Measurements from ENCODE around the gene ACY1.
"Not testable (repeated sequence)": the region's sequence is repeated elsewhere in the genome, so short reads cannot be mapped to it uniquely, and the experiment has no call there.

ACY1 gene

DNA sequence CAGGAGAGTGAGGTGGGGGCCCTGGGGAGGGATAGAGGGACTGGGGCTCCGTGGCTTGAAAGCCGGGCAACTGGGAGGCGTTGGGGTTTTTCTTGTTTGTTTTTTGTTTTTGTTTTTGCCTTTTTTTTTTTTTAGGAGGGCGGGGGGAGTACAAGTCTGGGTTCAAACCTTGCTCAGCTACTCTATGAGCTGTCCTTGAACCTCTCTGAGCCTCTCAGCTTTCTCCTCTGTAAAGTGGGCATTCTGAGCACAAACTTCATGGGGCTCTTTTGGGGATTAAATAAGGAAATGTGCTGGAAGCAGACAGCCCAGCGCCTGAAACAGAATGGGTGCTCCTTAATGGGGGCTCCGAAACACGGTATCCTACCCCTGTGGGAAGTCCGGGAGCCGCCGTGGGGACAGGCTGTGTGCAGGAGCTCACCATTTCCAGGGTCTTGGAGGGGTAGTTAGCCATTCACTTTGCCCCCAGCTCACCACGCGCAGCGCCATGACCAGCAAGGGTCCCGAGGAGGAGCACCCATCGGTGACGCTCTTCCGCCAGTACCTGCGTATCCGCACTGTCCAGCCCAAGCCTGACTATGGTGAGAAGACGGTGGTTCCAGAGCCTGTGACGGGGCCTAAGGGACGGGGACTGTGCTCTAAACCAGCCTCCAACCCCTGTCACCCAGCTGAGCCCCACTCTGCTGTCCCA lies 388 bp downstream of the ACY1 start:
- no peak for DNase-seq (ENCODE audit: low read depth in 2 of 2)

DNA sequence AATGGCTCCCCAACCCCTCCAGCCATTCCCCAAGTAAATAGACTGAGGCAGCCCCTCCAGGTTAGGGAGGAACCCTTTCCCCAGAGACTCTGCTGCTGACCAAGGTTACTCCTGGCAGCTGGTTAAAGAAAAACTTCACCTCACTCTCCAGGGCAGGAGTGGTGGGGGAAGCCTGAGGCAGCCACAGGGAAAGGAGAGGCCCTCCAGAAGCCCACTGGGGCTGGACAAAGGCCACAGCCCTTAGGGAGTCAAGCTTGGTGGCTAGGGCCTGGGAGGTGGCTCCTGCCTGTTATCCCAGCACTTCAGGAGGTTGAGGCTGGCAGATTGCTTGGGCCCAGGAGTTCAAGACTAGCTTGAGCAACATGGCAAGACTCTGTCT lies 923 bp downstream of the ACY1 start:
- no peak for DNase-seq (ENCODE audit: low read depth in 2 of 2)

DNA sequence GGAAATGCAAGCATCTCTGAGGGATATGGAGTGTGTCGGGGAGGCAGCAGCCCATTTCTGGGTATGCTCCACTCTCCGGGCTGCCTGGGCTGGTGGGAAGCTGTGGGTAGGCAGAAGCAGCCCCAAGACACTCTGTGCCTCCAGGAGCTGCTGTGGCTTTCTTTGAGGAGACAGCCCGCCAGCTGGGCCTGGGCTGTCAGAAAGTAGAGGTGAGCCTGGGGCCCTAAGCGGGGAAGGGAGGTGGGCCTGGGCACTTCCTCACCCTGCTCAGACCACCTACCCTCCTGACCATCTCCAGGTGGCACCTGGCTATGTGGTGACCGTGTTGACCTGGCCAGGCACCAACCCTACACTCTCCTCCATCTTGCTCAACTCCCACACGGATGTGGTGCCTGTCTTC lies 1.7 kb downstream of the ACY1 start:
- no peak for DNase-seq (ENCODE audit: low read depth in 2 of 2)

DNA sequence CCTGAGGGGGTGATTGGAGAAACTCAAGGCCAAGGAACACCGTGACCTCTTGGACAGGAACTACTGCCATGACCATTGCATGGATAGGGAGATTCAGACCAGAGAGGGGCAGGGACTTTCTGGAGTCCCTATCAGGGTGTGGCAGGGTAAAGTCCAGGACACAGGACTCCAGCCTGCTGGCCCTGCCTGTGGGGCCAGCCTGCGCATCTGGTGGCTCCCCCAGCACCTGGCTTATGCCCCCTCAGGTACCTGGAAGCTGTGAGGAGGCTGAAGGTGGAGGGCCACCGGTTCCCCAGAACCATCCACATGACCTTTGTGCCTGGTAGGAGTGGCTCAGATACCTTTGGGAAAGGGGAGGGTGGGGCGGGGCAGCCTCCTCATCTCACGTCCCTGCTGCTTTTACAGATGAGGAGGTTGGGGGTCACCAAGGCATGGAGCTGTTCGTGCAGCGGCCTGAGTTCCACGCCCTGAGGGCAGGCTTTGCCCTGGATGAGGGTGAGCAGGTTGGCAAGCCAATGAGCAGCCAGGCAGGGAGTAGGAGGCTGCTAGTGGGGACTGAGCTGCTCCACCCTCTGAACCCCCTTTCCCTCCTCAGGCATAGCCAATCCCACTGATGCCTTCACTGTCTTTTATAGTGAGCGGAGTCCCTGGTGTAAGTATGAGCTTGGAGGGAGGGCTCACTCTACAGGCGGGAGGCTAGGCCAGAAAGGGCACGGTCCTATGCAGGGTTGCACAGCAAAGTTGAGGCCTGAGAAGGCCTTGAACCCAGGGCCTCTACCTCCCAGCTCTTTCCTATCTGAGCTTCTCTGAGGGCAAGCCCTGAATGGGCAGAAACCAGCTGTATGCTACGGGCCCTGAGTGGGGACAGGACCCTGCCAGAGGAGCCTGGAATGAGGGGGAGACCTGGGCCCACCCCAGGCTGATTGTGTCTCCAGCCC lies 2.9 kb downstream of the ACY1 start:
- DNase-seq (ENCODE audit: low read depth in 2 of 2) = no peak

DNA sequence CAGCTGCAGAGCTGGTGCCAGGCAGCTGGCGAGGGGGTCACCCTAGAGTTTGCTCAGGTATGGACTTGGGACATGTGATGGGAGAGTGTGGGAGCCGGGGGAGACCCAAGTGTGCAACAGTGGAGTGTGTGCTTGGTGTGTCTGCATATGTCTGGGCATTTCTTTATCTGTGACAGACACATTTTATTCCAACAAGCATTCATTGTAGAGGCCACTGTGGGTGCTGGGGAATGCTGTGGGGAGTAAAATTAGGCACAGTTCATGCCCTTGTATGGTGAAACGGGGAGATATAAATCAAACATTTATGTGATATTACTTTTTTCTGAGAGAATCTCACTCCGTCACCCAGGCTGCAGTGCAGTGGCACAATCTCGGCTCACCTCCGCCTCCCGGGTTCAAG lies 4.2 kb downstream of the ACY1 start:
- DNase-seq (ENCODE audit: low read depth in 2 of 2) = no peak

DNA sequence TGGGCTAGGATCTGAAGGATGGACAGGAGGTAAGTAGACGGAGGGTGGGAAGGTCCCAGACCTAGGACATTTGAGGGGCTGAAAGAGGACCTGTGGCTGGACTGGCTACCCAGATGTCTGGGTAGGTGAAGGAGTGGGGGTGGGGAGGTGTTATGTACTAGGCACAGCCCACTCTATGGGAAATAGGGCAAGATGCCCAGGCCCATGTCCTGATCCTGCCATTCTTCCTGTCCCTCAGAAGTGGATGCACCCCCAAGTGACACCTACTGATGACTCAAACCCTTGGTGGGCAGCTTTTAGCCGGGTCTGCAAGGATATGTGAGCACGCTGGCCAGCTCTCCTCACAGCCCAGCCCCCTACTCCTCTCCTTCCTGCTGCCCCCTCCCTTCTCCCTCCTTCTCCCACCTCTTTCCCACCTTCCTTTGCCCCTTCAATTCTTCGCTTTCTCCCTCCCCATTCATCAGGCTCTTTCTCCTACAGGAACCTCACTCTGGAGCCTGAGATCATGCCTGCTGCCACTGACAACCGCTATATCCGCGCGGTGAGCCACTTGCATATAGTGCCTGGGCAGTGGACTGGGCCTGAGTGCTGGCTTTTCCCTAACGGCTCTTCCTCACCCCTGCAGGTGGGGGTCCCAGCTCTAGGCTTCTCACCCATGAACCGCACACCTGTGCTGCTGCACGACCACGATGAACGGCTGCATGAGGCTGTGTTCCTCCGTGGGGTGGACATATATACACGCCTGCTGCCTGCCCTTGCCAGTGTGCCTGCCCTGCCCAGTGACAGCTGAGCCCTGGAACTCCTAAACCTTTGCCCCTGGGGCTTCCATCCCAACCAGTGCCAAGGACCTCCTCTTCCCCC lies 5.2 kb downstream of the ACY1 start:
- DNase-seq (ENCODE audit: low read depth in 2 of 2) = no peak

DNA sequence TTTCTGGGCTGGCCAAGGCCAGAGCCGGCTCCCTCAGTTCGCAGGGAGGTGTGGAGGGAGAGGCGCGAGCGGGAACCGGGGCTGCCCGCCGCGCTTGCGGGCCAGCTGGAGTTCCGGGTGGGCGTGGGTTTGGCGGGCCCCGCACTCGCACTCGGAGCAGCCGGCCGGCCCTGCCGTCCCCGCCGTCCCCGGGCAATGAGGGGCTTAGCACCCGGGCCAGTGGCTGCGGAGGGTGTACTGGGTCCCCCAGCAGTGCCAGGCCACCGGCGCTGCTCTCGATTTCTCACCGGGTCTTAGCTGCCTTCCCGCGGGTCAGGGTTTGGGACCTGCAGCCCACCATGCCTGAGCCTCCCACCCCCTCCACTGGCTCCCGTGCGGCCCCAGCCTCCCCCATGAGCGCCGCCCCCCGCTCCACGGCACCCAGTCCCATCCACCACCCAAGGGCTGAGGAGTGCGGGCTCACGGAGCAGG lies 7.2 kb downstream of the ACY1 start:
- not testable (repeated sequence) for DNase-seq (ENCODE audit: low read depth in 2 of 2)

DNA sequence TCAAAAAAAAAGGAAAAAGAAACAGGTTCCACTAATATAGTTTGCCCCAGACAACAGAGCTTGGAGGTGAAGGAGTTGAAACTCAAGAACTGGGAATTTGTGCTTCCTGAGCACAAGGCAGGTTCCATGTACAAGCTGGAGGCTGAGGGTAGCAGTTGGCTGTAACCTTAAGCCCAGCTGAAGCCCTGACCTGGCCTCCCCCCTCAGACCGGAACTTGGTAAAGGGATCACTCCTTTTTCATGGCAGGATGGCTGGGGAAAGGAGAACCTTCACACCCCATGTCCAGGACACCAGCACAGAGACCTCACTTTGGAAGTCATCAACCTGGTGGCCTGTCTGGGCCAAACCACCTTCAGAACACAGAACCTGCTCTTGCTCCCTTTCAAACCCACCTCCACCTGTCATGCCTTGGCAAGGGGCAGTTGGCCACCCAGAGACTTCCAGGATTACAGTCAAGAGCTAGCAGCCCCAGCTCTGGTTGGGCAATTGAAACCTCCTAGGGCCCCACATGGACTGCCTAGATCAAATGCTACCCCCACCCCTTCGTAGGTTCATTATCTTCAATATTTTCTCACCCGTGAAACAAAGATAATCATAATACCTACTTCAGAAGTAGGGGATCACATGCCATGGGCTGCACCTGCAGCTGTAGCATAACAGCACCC lies 8.8 kb downstream of the ACY1 start:
- no peak for DNase-seq (ENCODE audit: low read depth in 2 of 2)

DNA sequence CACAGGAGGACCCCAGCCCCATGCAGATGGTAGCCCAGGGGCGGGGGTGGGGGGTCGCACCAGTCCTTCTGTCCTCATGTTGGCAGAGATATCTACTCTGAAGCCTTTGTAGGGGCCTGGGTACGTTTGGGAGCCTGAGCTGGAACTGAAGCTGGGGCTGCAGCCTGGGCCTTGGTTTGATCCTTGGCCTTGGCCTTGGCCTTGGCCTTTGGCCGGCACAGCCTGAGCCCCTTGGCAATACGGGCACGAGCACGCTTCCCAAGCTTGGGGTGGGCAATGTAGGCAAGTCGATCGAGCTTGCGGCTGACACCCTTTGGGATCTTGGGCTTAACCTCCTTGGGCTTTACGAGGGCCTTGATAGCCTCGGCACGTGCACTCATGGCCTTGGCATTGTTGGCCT lies 10.3 kb downstream of the ACY1 start:
- not testable (repeated sequence) for DNase-seq (ENCODE audit: low read depth in 2 of 2)

DNA sequence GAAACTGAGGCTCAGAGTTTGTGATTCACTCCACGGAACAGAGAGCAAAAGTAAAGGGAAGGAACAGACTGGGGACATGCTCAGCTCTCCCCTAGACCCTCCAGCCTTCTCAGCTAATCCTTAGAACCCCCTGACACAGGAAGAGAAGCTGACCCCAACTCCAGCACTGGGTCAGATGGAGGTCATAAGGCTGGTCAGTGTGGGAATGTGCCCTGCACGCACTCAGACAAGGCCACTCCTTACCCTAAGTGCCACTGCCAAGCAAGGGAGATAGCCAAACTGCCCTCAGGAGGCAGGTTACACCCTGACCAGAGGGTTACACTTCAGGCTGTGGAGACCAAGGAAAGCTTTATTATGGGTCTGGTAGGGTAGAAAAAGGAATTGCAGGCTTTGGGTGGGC lies 11.2 kb downstream of the ACY1 start:
- no peak for DNase-seq (ENCODE audit: low read depth in 2 of 2)

DNA sequence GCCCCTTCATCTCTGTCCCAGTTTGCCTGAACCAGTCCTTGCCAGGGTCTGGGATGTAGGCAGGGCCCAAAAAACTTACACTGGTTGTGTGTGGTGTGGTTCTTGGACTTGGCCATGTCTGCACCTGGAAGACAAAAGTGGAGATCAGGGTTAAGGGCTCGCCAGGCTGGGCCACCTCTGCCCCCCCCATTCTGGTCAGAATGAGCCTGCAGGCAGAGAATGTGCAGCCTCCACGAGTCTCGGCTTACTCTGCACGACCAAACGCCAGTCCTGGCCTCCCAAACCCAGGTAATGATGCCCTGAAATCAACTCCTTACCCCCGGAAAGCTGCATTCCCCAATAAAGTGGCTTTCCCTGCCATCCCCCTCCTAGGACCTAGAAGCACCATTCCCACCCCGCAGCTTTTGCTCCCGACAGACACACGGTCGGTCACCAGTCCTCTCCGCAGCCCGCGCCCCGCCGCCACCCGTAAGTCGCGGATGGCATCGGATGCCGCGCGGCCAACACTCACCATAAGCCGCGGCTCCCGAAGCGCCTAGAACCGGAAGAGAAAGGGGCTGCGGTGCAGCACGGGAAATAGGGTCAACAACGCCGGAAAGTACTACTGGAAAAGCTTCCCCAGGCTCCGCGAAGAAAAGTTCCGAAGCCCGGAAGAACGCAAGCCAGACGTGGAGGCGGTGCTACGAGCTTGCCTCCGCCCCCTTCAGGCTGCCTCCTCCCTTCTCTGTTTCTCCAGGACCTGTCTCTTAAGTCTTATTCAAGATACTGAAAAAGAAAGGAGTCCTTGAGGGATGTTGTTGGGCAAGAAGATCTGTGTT lies 12.2 kb downstream of the ACY1 start, which contains the start of gene RPL29:
Gene RPL29 (minus strand): TSS at position 550 of the 818 bp plus-strand sequence. CDS start 434 bp downstream, at position 116.
- DNase-seq (ENCODE audit: low read depth in 2 of 2) = peak; percentile 80 to 82

DNA sequence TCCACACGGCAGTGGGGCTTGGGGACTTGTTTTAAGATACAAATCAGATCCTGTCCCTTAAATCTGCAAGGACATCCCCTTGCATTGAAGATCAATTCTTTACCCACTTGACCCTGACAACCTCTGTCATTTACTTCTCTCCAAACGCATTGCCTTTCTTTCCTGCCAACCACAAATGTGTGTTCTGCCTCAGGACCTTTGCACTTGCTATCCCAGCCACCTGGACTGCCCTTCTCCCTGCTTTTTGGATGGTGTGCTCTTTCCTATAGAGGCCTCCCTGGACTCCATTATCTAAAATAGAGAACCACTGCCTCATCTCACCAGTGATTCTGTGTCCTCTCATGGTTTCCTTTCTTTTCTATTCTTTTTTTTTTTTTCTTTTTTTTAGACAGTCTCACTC lies 13.8 kb downstream of the ACY1 start:
- DNase-seq (ENCODE audit: low read depth in 2 of 2) = no peak

DNA sequence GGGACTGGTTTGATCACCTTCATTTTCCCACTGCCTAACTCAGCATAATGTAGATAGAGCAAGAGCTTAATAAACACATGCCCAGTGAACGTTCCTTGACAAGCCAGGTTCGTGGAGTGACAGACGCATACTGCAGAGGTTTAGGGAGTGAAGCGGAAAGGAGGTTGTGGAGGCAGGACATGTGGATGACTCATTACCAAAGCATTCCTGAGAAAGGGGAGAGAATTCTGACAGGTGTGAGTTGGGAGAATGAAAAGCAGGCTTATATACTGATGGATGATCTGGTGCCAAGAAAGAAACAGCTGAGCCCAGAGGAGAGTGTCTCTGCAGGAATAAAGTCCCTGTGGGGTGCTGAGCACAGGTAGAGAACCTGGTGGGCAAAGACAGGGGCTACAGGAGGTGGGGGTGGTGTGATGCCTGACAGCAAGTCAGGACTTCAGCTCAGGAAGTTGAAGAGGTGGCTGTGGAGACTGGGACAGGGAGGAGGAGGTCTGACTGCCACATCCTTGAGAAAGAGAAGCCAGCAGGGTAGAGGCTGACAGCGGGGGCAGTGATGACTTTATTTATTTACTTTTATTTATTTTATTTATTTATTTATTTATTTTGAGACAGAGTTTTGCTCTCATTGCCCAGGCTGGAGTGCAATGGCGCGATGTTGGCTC lies 14.7 kb downstream of the ACY1 start:
- no peak for DNase-seq (ENCODE audit: low read depth in 2 of 2)

DNA sequence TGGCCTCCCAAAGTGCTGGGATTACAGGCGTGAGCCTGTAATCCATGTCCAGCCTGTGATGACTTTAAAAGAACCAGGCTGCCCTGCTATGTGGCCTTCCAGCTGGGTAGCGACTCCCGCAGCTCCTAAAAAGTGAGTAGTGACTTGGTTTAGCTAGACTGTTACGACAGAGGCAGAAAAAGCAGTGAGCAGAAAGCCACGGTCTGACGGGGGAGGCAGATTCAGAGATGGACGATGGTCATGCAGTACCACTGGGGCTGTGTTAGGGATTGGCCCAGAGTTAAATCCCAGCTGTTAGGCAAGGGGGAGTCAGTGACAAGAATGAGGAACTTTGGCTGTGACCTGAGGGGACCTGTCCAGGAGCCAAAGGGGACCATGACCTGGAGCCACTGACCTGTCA lies 15.4 kb downstream of the ACY1 start:
- DNase-seq (ENCODE audit: low read depth in 2 of 2) = no peak

DNA sequence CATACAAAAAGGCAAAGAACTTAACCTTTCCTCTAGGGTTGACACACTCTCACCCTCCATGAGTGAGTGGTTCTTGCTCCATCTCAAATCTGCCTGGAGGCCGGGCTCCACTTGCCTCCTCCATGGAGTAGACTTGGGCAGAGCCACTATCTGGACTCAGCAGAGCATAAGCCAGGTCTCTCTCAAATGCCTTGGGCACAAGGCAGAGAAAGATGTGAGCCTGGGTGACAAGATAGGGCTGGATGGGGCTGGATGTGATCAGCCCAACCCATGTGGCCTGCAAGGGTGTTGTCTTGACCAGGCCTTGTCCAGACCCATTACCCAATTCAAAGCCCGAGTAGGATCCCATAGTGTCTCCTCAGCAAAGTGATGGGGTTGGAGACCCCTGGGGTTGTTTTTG lies 16.5 kb downstream of the ACY1 start:
- DNase-seq (ENCODE audit: low read depth in 2 of 2) = no peak

DNA sequence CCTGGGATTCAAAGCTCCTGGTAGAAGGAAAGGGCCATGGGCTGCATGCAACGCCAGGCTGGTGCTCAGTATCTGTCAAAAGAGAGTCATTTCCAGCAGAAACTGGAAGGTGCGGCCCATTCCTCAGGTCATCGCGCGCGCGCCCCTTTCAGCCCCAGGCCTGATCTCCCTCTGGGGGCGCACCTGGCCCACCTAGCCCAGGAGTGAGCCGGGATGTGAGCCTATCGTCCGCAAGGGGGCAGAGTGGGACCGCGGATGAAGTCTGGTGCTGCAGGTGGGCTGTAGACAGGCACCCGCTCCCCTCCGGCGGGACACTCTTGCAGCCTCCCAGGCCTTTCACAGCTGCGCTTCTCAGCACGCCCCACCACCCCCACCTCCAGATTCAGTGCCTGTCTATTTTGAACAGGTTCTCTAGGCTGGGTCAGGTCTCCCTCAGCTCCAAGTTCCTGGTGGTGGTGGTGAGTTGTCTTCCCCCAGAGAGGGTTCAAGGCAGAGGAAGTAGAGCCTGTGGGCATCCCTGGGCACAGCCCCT lies 18.2 kb downstream of the ACY1 start:
- peak; percentile 77 to 80 for DNase-seq (ENCODE audit: low read depth in 2 of 2)

DNA sequence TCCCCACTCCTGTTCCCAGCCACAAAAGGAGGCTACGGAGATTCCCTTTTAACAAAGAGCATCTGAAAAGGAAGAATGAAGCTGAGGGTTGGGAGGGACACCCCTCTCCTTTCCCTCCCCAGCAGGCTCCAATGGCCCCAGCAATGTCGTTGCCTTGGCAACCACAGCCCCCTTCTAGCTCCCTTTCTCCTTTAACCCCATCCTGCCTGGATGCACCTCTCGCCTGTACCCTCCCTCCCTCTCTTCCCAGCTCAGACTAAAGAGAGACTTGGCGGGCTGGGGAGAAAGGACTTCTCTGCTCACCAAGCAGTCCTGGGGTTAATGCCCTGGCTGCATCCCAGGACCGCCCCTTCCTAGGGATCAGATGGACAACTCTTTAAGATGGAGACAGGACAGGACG lies 19.4 kb downstream of the ACY1 start:
- DNase-seq (ENCODE audit: low read depth in 2 of 2) = no peak

DNA sequence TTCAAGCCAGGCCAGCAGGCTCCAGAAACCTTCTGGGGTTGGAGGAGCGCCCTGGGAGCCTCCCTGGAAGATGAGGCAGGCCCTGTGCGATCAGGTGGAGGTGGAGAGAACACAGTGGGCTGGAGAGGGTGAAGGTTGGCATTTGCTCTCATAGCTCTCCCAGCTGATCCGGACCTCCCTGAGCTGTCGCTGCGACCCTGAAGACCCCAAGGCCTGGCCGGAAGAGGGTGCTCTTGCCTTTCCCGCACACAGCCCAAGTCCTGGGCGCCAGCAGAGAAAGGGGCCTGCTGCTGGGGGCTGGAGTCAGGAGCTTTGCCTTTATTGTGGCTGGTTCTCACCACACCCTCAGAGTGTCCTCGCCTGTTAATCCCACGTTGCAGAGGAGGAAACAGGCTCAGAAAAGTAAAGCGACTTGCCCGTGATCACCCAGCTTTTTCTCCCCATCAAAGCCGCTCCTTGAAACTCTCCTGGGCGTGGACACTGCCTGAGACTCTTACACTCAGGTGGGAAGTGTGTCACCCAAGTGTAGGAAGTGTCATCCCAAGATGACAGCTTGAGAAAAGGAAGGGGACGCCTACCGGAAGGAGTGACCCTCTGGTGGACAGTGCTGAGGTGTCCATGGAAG lies 20.9 kb downstream of the ACY1 start:
- no peak for DNase-seq (ENCODE audit: low read depth in 2 of 2)

DNA sequence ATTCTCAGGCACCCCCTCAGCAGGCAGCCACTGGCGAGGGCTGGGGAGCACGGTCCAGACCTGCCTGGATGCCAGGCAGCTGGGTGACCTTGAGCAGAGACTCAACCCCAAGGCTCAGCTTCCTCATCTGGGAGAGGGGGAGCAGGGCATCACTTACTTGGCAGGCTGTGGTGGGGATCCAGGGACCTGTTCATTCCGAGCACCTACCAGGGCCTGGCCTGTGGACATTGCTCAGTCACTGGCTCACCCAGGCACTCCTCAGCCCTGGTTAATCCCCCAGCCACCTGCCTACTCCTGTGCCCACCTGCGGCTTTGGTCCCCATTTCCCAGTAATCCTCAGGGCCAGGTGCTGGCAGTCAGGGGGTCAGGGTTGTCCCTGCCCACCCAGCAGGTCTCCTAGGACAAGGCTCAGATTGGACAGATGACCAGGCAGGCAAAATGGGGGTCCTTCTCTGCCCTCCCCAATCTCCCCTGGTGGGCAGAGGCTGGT lies 21.6 kb downstream of the ACY1 start:
- DNase-seq (ENCODE audit: low read depth in 2 of 2) = no peak
